Endothelial cell (in vitro differentiated cells): ENCODE results near the gene METTL21A. TPM values are rescaled to one million over a fixed set of nuclear protein-coding genes. Genes with fewer than 3 reads are reported as not detected.

Experiments used
- DNase-seq: peaks from one replicate; pipeline ENCODE4 v3.0.0; 2021; ENCODE audit warnings: low spot score
- H3K27ac Mint-ChIP-seq: one replicate; pipeline ENCODE4 v1.8.0; 2021; ENCODE audit warnings: mixed read lengths, inconsistent platforms; ENCODE audit not compliant: unreplicated experiment
- H3K27me3 Mint-ChIP-seq: one replicate; pipeline ENCODE4 v1.8.0; 2021; ENCODE audit warnings: mild to moderate bottlenecking, moderate library complexity, mixed read lengths, inconsistent platforms; ENCODE audit not compliant: unreplicated experiment
- H3K36me3 Mint-ChIP-seq: one replicate; pipeline ENCODE4 v1.8.0; 2021; ENCODE audit warnings: mild to moderate bottlenecking, low read depth, mixed read lengths, inconsistent platforms; ENCODE audit not compliant: unreplicated experiment
- H3K4me1 Mint-ChIP-seq: one replicate; pipeline ENCODE4 v1.8.0; 2021; ENCODE audit warnings: mild to moderate bottlenecking, mixed read lengths, inconsistent platforms; ENCODE audit not compliant: unreplicated experiment
- H3K4me3 Mint-ChIP-seq: one replicate; pipeline ENCODE4 v1.8.0; 2021; ENCODE audit warnings: mild to moderate bottlenecking, mixed read lengths, inconsistent platforms; ENCODE audit not compliant: unreplicated experiment
- H3K9me3 Mint-ChIP-seq: one replicate; pipeline ENCODE4 v1.8.0; 2021; ENCODE audit warnings: mixed read lengths, inconsistent platforms; ENCODE audit not compliant: unreplicated experiment
- total RNA-seq: library from RNA; stranded (reverse); fragmentation: NEBNext Ultra II Directional; extraction: Animal tissue kit (Norgen Biotek cat#: 25700); gene quantifications from one replicate; pipeline ENCODE4 v1.2.1, GENCODE V29; 2021; ENCODE audit not compliant: unreplicated experiment
- TF ChIP-seq, protein P1 (sequence below): fragments of 200-600 bp; sonication (generic); IDR thresholded peaks from one replicate; pipeline ENCODE4 v1.5.0; 2021; ENCODE audit warnings: antibody characterized with exemption; ENCODE audit not compliant: unreplicated experiment

Gene METTL21A
- total RNA-seq, 1 donor from 2014 or later, result 14.9 TPM

DNA sequence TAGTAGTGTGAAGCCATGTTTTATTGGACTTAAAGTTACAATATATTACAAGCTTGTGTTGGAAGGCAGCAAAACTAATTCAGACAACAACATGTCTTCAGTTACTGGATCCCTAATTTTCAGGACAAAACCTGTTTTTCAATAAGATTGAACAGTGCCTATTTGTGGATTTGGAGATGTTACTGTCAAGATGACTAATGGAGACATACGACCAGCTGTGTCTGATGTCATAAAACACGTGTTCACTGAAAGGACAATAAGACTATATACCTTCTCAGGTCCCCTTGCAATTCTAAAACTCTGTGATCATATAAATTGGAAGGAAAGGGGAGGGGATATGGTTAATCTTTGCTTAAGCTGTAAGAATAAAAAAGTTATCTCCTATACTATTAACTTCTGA lies 21.7 kb downstream of the METTL21A start:
- Mint-ChIP-seq H3K4me1 (peaks cover 4% of the 10 kb centered on the region), H3K27ac (no peak overlapping the region), H3K4me3 (no peak overlapping the region), H3K36me3 (peaks cover 3% of the 10 kb centered on the region), H3K9me3 (no peaks in the 10 kb centered on the region), H3K27me3 (no peaks in the 10 kb centered on the region)
- TF ChIP-seq, protein P1, sequence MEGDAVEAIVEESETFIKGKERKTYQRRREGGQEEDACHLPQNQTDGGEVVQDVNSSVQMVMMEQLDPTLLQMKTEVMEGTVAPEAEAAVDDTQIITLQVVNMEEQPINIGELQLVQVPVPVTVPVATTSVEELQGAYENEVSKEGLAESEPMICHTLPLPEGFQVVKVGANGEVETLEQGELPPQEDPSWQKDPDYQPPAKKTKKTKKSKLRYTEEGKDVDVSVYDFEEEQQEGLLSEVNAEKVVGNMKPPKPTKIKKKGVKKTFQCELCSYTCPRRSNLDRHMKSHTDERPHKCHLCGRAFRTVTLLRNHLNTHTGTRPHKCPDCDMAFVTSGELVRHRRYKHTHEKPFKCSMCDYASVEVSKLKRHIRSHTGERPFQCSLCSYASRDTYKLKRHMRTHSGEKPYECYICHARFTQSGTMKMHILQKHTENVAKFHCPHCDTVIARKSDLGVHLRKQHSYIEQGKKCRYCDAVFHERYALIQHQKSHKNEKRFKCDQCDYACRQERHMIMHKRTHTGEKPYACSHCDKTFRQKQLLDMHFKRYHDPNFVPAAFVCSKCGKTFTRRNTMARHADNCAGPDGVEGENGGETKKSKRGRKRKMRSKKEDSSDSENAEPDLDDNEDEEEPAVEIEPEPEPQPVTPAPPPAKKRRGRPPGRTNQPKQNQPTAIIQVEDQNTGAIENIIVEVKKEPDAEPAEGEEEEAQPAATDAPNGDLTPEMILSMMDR, result no peak
- no peak for DNase-seq

DNA sequence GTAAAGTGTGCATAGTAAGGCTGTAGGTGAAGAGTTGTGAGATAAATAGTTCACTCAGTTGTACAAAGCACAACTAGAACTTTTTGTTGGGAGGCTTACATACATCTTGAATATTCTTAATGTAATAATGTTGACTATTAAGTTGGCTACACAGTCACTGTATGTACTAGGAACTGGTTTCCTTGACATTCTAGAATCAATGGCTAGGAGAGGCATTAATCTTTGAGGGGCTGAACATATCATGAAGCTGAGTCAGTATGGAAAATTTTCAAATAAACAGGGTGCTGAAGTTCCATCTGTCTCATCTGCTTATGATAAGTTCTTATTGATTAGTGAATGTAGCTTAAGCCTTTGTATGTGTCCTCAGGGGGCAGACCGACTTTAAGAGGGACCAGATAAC lies 23.4 kb downstream of the METTL21A start:
- H3K27me3 Mint-ChIP-seq, result no peaks in the 10 kb centered on the region
- peaks cover 4% of the 10 kb centered on the region for H3K4me1 Mint-ChIP-seq
- TF ChIP-seq, protein P1, result no peak
- no peak overlapping the region for H3K4me3 Mint-ChIP-seq
- no peak for DNase-seq
- no peaks in the 10 kb centered on the region for H3K9me3 Mint-ChIP-seq
- H3K27ac Mint-ChIP-seq, result no peak overlapping the region
- H3K36me3 Mint-ChIP-seq, result peaks cover 3% of the 10 kb centered on the region

DNA sequence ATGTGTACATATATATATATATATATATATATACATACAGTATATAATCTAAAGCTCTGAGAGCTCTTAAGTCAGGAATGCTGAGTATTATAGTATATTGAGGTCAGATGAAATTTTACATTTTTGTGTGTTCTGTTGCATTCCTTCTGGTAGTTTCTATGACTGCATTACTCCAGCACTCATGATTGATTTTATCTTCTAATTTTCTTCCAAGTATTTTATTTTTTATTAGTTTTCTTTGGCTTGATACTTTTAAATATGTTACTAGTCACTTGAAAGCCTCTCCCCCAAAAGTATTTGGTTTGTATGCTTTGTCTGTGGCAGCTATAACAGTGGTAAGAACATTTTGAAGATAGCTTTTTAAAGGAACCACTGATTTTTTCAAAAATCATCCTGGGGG lies 25.0 kb downstream of the METTL21A start:
- Mint-ChIP-seq H3K9me3 (no peaks in the 10 kb centered on the region), H3K27ac (no peak overlapping the region), H3K4me1 (peaks cover 4% of the 10 kb centered on the region), H3K36me3 (peaks cover 3% of the 10 kb centered on the region), H3K27me3 (no peaks in the 10 kb centered on the region), H3K4me3 (no peak overlapping the region)
- DNase-seq, result no peak
- TF ChIP-seq, protein P1, result no peak

DNA sequence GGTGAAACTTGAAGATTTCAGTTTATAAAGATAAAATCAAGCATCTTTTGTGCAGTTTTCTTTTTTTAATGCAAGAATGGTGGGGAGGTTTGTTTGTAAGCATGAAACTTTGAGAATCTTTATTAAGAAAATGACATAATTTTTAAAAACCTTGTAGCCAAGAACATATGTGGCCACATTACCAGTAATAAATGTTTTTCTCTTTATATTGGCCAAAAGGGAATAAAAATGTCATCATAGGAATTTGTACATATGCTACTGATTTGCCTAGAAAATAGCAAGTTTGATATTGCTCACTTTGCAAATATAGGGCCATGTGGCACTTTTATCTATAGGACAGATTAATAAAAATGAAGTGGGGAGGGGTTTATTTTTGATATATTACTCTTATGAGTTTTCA lies 25.6 kb downstream of the METTL21A start:
- H3K36me3 Mint-ChIP-seq, result peaks cover under 1% of the 10 kb centered on the region
- no peak overlapping the region for H3K4me3 Mint-ChIP-seq
- no peaks in the 10 kb centered on the region for H3K9me3 Mint-ChIP-seq
- TF ChIP-seq, protein P1, result no peak
- no peak overlapping the region for H3K27ac Mint-ChIP-seq
- no peaks in the 10 kb centered on the region for H3K27me3 Mint-ChIP-seq
- peaks cover 1% of the 10 kb centered on the region for H3K4me1 Mint-ChIP-seq
- no peak for DNase-seq

DNA sequence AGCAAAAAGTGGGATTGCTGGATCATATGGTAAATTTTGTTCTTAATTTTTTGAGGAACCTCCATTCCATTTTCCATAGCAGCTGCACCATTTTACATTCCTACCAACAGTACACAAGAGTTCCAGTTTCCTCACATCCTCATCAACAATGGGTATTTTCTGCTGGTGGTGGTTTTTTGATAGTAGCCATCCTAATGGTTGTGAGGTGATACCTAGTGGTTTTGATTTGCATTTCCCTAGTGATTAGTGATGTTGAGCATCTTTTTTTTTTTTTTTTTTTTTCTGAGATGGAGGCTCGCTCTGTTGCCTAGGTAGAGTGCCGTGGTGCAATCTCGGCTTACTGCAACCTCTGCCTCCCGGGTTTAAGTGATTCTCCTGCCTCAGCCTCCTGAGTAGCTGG lies 30.5 kb downstream of the METTL21A start:
- H3K4me3 Mint-ChIP-seq, result no peak overlapping the region
- TF ChIP-seq, protein P1, result no peak
- H3K36me3 Mint-ChIP-seq, result peaks cover 23% of the 10 kb centered on the region
- no peaks in the 10 kb centered on the region for H3K9me3 Mint-ChIP-seq
- no peak for DNase-seq
- no peaks in the 10 kb centered on the region for H3K4me1 Mint-ChIP-seq
- no peak overlapping the region for H3K27ac Mint-ChIP-seq
- H3K27me3 Mint-ChIP-seq, result no peaks in the 10 kb centered on the region
